Left cardiac atrium (tissue), 4 donors: ENCODE measurements around the gene PRMT1. TPM values are rescaled to one million over a fixed set of nuclear protein-coding genes. Genes with fewer than 3 reads are reported as not detected.

ENCODE experiments used
- ATAC-seq, 2 donors: fragments of 200-7000 bp; cut with Tn5 transposase; one replicate each; pipeline ENCODE4 v1.9.1; 2020; ENCODE audit warnings: mild to moderate bottlenecking in 2 of 2, moderate library complexity in 2 of 2
- DNase-seq: peaks from one replicate; pipeline ENCODE4 v3.0.0-alpha.2; 2020
- intact Hi-C, 2 donors: fragments of 100-400 bp; cut with DNase I; formaldehyde crosslinking; loops; one replicate each; pipeline versions ENCODE4 v1.14.1 to v1.15.1; 2022 to 2023
- total RNA-seq, 2 donors: library from RNA; stranded (reverse); fragmentation: NEBNext Ultra II Directional; extraction: Animal tissue kit (Norgen Biotek cat#: 25700); gene quantifications; one replicate each; pipeline ENCODE4 v1.2.1, GENCODE V29; 2021
- donor health status: DM: no; HTN: yes; CAD: no.
- donor health status: DM: no; HTN: yes; CAD: no; lungs with severe emphysema.
- donor health status: DM: yes; HTN: yes; CAD: no.
- donor health status: Dilated cardiomyopathy.

Gene PRMT1
- total RNA-seq, 2 donors from 2014 or later = 137 to 159 TPM

DNA sequence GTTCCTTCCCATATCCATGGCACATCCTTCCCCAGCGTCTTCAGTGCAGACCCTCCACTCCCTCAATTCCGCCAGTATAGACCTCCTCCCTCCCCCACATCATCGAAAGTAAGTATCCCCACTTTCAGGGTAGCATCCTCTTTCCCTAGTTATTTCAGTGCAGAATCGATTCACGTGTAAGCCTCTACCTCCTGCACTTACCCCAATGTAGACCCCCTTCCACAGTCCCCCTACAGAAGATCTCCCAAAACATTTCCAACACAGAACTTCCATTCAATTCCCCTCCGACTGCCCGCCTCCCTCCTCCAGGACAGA lies 12.1 kb upstream of the PRMT1 start:
- DNase-seq = no peak
- peak in 1 of 2 donors; percentile 1 for ATAC-seq
- intact Hi-C loops = no loop called here

DNA sequence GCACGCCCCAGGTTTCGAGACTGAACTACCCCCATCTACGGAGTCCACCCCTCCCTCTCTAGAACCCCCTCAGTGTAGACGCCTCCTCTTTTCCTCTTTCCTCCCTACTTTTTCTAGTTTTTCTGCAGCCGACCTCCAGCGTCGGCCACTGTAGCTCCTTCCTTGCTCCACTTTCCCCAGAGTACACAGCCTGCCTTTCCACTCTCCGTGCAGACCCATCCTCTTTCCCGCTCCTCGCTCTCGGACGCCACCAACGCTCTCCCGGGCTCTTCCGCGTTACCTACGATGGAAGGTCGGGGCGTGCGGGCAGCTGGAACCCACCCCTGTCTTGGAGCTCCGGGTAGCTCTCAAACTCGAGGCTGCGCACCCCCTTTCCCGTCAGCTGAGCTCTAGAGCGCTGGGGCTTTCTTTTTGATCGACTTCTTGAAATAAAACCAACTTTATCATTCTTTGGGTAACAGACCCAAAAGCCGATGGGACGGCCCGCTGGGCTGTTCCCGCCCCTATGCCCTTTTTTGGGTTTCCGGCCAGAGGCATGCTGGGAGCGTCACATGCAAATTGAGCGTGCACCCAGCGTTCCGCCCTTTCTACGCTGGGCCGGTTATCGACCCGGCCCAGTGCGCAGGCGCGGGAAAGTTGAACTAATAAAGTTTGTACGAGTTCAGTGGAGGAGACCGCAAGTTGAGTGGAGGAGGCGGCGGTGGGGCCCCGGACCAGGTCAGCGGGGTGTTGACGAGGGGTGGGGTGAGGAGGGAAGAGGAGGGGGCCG lies 11.5 kb upstream of the PRMT1 start, which contains the start of the genes BCL2L12 and IRF3:
Gene BCL2L12, plus strand, starts transcription at position 583 of the 769 bp plus-strand sequence. CDS start 760 bp downstream, outside the sequence.
Gene IRF3, minus strand, starts transcription at position 507 of the 769 bp plus-strand sequence. CDS start 1,019 bp downstream, outside the sequence.
- intact Hi-C loops = no loop called here
- DNase-seq (peak; percentile 99), ATAC-seq (peak; percentile 93 to 94)

DNA sequence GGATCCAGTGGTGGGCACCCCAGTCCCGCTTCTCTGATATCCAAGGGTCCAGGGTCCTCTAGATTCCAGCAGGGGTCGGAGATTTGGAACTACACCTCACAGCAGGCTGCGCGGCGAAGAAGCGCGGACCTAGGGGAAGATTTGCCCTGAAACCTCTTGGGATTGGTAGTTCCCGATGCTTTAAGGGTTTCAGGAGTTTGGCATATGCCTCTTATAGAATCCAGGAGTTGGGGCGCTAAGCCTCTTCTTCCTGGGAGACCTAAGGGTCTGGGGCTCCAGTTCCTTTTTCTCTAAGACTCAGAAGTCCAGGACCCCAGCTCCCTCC lies 11.0 kb upstream of the PRMT1 start:
- DNase-seq = no peak
- intact Hi-C loops = no loop called here
- peak in 1 of 2 donors; percentile 13 for ATAC-seq

DNA sequence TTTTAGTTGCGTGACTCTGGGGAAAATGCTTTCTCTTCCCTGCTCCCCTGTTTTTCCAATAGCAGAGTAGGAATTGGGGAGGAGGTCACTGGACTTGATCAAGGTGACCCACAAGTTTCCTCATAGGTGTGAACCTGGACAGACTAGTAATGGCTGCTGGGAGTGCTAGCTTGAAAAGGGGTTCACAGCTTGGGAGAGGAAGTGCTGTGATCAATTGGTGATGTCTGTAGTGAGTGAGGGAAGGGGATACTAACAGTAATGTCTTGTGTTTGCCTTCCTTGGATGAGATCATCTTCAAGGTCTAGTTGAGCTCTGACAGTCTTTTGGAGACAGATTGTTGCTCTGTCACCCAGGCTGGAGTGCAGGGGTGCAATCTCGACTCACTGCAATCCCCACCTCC lies 9.6 kb upstream of the PRMT1 start:
- ATAC-seq (no peak), DNase-seq (no peak)
- intact Hi-C loops = no loop called here

DNA sequence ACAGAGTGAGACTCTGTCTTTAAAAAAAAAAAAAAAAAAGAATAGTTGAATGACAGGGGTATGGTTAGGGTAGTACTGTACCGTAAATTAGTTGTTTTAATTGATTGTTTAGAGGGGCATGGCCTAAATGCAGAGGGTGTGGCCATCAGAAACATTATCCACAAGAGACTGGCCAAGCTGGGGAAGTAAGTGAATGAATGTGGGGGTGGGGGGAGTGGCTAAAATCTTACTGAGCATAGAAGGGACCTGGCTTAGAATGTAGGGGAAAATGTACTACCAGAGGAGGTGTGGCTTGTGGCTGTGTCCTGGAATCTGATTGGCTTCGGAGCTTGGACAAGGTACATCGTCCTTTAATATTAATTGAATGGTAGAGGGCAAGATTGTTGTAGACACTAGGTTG lies 7.6 kb upstream of the PRMT1 start:
- DNase-seq (no peak), ATAC-seq (no peak)
- intact Hi-C loops = no loop called here

DNA sequence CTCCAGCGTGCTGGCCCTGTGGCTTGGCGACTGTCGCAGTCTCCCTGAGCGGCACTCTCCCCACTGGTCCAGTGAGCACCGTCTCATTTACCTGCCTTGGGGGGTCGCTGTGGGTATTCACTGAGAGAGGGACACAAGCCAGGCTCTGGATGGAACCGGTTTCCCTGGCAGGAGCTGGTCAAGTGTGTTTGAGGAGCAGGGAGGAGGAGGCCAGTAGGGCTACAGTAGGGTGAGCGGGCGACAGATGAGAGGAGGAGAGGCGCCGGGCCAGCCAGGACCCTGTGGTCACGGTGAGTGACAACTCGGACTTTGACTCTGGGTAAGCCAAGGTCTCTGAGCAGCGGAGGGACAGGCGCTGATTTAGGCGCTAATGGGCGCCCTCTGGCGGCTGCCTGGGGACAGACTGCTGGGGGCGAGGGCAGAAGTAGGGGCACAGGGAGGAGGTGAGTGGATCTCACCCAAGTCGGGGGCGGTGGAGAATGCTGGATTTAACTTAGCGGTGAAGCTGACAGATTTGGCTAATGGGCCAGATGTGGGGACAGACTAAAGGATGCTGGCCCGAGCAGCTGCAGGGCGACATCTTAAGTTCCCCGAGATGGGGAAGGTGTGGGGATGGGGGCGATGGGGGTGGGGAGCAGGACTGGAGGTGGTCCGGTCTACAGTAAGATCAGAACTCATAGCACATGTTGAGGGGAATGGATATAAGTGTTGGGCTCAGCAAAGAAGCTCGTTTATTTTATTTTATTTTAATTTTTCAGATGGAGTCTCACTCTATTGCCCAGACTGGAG lies 4.7 kb upstream of the PRMT1 start:
- peak in 1 of 2 donors; percentile 2 for ATAC-seq
- intact Hi-C loops = no loop called here
- peak; percentile 81 for DNase-seq

DNA sequence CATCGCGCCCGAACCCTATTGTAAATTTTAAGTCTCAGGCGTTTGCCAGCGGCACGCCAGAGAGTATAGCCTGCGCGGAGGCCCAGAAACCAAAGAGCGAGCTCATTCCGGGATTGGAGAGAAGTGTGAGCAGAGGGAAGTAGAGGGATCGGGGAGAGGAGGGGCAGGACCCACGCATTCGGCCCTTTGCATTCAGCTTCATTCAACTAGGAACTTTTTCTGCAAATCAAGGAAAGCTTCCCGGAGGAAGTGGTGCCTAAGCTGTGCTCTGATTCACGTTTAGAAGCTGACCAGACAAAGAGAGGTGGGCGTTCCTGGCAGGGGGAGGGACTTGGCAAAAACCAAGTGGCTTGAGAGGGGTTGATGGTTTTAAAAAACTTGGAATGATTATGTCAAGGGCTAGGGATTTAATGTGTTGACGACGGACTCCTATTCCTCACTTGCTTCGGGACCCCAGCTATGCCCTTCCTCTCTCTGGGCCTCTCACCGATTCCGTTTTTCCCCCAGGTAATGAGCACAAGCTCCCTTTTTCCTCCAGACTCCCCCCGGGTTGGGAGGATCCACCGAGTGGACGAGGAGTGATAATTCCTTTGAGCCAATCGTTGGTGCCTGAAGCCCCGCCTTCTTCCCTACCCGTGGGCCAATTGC lies 811 bp upstream of the PRMT1 start:
- ATAC-seq (peak; percentile 36 to 52), DNase-seq (peak; percentile 86)
- intact Hi-C loops = no loop called here

DNA sequence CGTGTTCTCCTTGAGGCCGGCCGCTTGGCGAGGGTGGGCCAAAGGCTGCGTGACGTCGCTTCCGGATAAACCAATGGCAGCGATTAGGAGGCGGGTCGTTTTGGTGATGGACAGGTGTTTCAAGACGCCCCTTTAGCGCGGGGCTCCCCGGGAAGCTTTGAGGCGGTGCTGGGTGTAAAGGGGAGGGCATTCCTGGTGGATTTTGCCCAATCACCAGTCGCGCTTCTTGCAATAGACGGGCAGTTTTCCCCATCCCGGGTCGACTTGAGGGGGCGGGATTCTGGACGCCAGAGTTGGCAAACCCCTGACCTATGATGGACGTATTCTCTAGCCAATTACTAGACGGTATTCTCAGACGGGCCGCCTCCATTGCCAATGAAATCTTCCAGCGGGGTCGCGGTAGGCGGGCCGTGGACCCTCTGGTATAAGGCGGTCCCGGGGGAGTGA lies 264 bp upstream of the PRMT1 start:
- ATAC-seq (peak; percentile 84 to 88), DNase-seq (peak; percentile 100)
- intact Hi-C loops = no loop called here

DNA sequence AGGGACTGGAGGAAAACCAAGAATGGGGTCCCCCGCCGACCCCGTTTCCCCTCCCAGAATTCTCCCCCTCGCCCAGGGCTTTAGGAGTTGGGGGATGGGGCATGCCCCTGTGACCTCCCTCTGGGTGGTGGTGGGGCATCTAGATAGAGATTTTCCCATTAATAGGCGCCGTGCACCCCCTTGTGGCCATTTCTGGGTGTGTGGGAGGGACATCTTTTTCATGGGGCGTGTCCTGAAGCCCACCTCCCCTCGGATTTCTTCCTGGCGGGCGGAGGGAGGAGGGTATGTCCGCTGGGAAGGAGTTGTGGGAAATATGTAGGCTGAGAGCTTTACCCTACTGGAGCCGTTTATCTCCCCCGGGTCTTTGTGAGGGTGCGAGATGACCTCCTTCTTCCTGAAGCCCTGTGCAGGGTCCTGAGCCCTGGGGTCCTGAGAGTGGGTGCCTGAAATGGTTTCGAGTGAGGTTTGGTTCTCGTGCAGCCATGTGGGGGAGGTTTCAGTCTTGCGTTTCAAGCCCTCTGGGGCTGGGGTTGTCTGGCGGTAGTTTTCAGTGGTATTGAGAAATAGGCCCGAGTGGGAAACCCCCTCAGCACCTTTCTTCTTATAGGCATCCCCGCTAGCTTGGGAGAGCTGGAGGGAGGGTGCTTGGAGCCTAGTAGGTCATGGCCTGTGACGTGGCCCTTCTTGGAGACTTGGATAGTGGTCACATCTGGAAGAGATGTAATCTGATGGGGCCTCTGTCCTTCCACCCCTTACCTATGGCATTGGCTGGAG lies 1.0 kb downstream of the PRMT1 start:
- peak; percentile 73 for DNase-seq
- intact Hi-C loops = no loop called here
- ATAC-seq = no peak

DNA sequence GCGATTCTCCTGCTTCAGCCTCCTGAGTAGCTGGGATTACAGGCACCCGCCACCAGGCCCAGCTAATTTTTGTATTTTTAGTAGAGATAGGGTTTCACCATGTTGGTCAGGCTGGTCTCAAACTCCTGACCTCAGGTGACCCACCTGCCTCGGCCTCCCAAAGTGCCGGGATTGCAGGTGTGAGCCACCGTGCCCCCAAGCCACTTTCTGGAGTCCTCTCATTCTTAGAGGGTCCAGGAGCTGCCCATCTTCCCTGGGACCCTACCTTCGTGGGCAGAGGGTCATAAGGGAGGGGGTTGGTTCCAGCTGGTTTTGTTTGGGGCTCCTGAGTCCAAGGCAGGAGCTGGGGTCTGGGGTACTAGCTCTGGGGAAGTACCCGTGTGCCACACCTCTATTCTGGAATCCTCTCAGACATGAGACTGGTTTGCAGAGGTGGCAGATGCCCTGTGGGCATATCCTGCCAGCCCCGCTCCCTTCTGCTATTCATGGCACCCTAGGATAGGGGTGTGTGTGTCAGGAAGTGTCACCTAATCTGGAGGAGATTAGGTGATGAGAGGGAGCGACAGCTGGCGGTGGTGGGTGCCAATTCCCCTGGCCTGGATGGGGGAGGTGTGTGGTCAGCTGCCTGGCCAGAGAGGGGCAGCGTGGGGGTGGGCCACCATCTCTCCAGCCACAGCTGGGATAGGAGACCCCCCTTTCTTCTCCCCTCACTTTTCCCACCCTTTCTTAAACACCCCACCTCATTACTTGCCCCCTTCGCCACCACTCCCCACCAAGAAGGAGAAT lies 2.1 kb downstream of the PRMT1 start:
- DNase-seq (no peak), ATAC-seq (peak in 1 of 2 donors; percentile 0)
- intact Hi-C loops = no loop called here

DNA sequence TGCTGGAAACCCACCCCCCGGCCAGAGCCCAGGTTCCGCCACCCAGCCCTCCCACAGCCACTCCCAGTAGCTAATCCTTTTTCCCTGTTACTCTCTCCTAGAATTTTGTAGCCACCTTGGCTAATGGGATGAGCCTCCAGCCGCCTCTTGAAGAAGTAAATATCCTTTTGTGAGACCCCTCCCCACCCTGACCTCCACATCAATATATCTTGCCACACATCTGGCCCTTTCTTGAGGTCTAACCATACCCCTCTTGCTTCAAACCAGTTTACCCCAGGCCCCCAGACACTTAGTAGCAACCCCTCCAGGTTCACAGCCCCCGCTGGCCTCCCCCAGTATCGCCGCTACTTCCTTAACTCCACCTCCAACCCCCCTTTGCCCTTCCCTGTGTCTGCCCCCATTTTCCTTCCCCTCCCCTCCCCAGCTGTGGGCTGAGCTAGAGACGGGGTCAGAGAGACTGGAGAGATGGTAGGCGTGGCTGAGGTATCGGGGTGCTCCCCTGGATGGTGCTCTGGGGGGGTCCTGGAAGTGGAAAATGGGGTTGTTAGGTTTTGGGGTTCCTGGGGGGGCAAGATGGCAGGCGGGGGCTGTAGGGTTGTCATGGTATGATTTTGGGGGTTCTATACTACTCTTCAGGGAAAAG lies 2.8 kb downstream of the PRMT1 start:
- DNase-seq (no peak), ATAC-seq (no peak)
- intact Hi-C loops = loop anchor here (5.0 to 10.0 kb wide), 2 partner anchors 125 to 132 kb away; partner anchors contain the start of gene FUZ (in 1 of the 2)

DNA sequence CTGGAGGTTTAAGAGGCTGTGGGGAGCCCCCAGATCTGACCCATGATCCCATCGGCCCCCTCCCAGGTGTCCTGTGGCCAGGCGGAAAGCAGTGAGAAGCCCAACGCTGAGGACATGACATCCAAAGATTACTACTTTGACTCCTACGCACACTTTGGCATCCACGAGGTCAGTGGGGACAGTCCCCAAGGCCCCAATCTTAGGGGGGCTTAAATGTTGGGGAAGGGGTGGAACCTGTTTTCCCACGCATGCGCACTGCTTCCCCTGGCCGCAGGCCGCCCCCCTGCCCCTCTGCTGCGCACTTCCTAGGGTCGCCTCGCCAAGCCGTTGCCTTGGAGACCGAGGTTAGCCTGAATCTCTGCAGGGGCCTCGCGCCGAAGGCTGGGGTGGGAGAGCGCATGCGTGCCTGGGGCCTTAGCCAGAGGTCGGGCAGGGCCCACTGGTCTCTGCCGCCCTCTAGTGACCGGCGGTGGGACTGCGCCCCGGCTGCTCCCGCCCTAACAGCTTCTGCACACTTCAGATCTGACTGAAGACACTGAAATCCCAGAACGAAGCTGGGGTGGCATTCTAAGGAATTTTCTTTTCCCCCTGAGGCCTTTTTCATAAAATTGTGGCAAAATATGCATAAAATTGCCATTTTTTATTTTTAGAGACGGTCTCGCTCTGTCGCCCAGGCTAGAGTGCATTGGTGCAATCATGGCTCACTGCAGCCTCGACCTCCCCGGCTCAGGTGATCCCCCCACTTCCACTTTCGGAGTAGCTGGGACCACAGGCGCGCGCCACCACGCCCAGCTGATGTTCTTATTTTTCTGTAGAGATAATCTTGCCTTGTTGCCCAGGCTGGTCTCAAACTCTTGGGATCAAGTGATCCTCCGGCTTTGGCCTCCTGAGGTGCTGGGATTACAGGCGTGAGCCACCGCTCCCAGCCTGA lies 3.6 kb downstream of the PRMT1 start:
- intact Hi-C loops = loop anchor here (5.0 to 10.0 kb wide), 2 partner anchors 124 to 132 kb away; partner anchors contain the start of gene FUZ (in 1 of the 2)
- DNase-seq = peak; percentile 91
- peak; percentile 2 to 9 for ATAC-seq

DNA sequence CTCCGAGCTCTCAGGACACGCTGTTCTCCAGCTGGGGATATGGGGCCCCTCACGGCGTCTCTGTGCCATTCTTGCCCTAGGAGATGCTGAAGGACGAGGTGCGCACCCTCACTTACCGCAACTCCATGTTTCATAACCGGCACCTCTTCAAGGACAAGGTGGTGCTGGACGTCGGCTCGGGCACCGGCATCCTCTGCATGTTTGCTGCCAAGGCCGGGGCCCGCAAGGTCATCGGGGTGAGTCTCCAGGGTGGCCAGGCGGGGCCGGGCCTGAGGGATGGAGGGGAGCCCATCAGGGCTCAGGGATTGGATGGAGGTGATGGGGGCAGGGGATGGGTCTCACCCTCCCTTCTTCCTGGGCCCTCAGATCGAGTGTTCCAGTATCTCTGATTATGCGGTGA lies 4.8 kb downstream of the PRMT1 start:
- ATAC-seq = no peak
- intact Hi-C loops = loop anchor here (5.0 to 10.0 kb wide), 2 partner anchors 123 to 130 kb away; partner anchors contain the start of gene FUZ (in 1 of the 2)
- no peak for DNase-seq

DNA sequence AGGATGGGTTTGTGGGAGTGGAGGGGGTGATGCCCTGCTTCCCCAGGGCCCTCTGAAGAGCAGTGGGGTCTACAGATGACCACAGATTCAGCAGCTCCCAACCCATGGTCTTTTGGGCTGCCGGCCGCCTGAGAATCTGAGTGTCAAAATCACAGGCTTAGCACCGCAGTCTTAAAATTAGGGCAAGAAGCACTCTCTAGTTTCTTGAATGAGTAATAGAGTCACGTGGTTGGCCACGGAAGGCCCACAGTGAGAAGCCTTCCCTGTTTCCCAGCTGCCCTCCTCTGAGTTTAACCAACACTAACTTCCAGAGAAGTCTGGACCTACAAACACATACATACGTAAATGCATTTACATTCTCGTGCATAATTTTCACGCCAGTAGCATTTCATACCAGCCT lies 5.2 kb downstream of the PRMT1 start:
- intact Hi-C loops = loop anchor here (5.0 to 10.0 kb wide), 2 partner anchors 123 to 130 kb away; partner anchors contain the start of gene FUZ (in 1 of the 2)
- ATAC-seq (no peak), DNase-seq (no peak)

DNA sequence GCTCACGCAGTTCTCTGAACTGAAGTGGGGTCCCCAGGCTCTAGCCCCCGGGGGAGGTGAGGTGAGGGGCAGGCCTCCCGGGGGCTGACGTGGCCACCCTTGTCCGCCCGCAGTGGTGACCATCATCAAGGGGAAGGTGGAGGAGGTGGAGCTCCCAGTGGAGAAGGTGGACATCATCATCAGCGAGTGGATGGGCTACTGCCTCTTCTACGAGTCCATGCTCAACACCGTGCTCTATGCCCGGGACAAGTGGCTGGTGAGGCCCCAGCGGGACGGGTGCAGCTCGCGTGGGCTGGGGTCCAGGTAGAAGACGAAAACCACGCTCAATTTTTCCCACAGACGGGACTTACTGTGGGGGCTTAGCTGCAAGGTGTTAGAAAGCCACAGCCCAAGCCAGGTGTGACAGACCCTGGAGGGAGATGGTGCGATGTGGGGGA lies 6.8 kb downstream of the PRMT1 start:
- ATAC-seq (no peak), DNase-seq (no peak)
- intact Hi-C loops = loop anchor here (5.0 to 10.0 kb wide), 2 partner anchors 121 to 128 kb away; partner anchors contain the start of gene FUZ (in 1 of the 2)

DNA sequence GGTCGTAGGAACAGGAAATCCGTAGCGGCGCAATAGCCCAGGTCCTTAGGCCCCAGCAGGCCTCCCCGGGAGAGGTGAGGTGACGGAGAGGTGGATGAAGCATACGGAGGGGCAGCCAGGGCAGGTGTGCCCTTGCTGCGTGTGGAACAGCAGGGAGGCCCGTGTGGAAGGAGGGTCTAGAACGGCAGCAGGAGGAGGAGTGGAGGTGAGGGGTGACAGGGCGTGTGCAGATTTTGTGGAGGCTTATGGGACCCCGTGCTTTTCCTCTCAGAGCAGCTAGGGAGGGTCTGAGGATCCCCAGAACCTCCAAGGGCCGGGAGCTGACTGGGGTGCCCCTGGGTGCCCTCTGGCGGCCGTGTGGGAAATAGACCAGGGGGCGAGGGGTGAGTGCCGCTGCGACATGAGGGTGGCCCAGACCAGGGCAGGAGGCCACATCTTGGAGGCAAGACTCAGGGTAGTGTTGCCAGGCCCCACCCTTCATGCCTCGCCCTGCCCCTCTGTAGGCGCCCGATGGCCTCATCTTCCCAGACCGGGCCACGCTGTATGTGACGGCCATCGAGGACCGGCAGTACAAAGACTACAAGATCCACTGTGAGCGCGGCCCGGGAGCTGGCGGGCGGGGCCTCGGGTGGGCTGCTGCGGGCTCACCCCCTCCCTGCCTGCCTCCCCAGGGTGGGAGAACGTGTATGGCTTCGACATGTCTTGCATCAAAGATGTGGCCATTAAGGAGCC lies 7.3 kb downstream of the PRMT1 start:
- intact Hi-C loops = loop anchor here (5.0 to 10.0 kb wide), 2 partner anchors 120 to 128 kb away; partner anchors contain the start of gene FUZ (in 1 of the 2)
- DNase-seq (no peak), ATAC-seq (no peak)
